Heart left ventricle (tissue), 16 donors: ENCODE measurements around the gene WNT16. TPM values are rescaled to one million over a fixed set of nuclear protein-coding genes. Genes with fewer than 3 reads are reported as not detected.

ENCODE experiments used
- ATAC-seq, 4 donors: fragments of 200-7000 bp; cut with Tn5 transposase; one replicate each; pipeline ENCODE4 v1.9.1; 2020 to 2022; ENCODE audit warnings: moderate library complexity in 4 of 4, mild to moderate bottlenecking in 3 of 4, moderate number of reproducible peaks in 1 of 4
- DNase-seq, 5 donors: peaks; one replicate each; pipeline ENCODE4 v3.0.0-alpha.2; 2020
- H3K27ac ChIP-seq, 12 donors: fragments of 200-600 bp; sonication (generic) in 4 of 12; one replicate each; pipeline versions ENCODE4 v1.5.0 to v1.8.0; 2016 to 2022; ENCODE audit warnings: mild to moderate bottlenecking in 2 of 12
- H3K27me3 ChIP-seq, 9 donors: fragments of 200-600 bp; sonication (generic) in 2 of 9; one replicate each; pipeline versions ENCODE4 v1.5.1 to v1.8.0; 2016 to 2022; ENCODE audit warnings: mild to moderate bottlenecking in 3 of 9
- H3K36me3 ChIP-seq, 9 donors: fragments of 200-600 bp; sonication (generic) in 2 of 9; one replicate each; pipeline versions ENCODE4 v1.5.0 to v1.8.0; 2018 to 2022; ENCODE audit warnings: mild to moderate bottlenecking in 2 of 9
- H3K4me1 ChIP-seq, 12 donors: fragments of 200-600 bp; sonication (generic) in 4 of 12; one replicate each; pipeline versions ENCODE4 v1.5.0 to v1.8.0; 2016 to 2022; ENCODE audit warnings: mild to moderate bottlenecking in 3 of 12
- H3K4me3 ChIP-seq, 12 donors: fragments of 200-600 bp; sonication (generic) in 4 of 12; one replicate each; pipeline versions ENCODE4 v1.5.0 to v1.8.0; 2017 to 2022; ENCODE audit warnings: mild to moderate bottlenecking in 9 of 12, moderate library complexity in 4 of 12
- H3K9me3 ChIP-seq, 12 donors: fragments of 200-600 bp; sonication (generic) in 4 of 12; one replicate each; pipeline versions ENCODE4 v1.5.0 to v1.8.0; 2016 to 2022; ENCODE audit warnings: mild to moderate bottlenecking in 1 of 12
- POLR2A ChIP-seq, 2 donors: fragments of 450-650 bp; IDR thresholded peaks; one replicate each; pipeline ENCODE4 v1.6.1; 2017; ENCODE audit warnings: antibody characterized with exemption in 2 of 2, mild to moderate bottlenecking in 2 of 2, moderate library complexity in 2 of 2
- WGBS, 4 donors: extraction: QIAGEN DNeasy Blood & Tissue Kit in 2 of 4; methylation state at CpG; one replicate each; pipeline versions ENCODE4 v1.1.5 to v1.1.7; 2013 to 2018; 5-methylcytosine and 5-hydroxymethylcytosine counted together
- intact Hi-C, 10 donors: fragments of 100-400 bp; cut with DNase I; formaldehyde crosslinking; loops; one replicate each; pipeline versions ENCODE4 v1.11.1 to v1.14.2; 2022
- polyA plus RNA-seq, 2 donors: library from polyadenylated mRNA; stranded (reverse); fragments of 200-250 nt; gene quantifications; one replicate each; pipeline ENCODE4 v1.2.3, GENCODE V29; 2013
- total RNA-seq, 9 donors: library from RNA; depleted of rRNA in 2 of 9; stranded (reverse); fragments of >200 nt in 2 of 9; fragmentation: NEBNext Ultra II Directional in 3 of 9; extraction: Animal tissue kit (Norgen Biotek cat#: 25700) in 3 of 9; gene quantifications; one replicate each; pipeline versions ENCODE4 v1.1.0 to v1.2.4, GENCODE V29; 2016 to 2023
- TF ChIP-seq, protein P1 (sequence below), 12 donors: fragments of 200-600 bp; sonication (generic) in 4 of 12; IDR thresholded peaks; one replicate each; pipeline versions ENCODE4 v1.5.0 to v1.8.0; 2018 to 2022; ENCODE audit warnings: antibody characterized with exemption in 12 of 12, mild to moderate bottlenecking in 5 of 12
- donor health status: ischemic (EF 13 %, LVEDD 7.1; RV severe dilation, severe dysfunction).
- donor health status: healthy with polysubstance abuse.
- donor health status: DM: no; HTN: yes; CAD: no.
- donor health status: DM: no; HTN: no; CAD: no.
- donor health status: ischemic (EF 25% LVEDD 6.9; RV normal size, moderate dysfunction).
- donor health status: ischemic (EF 25% LVEDD 5.7; RV mildly dilated, moderate dysfunction).
- donor health status: healthy.
- donor health status: DM: yes; HTN: yes; CAD: no.
- donor health status: ischemic (EF 35%, LVEDD 5.7; RV mildly dilated, moderate dysfunction).
- donor health status: nonischemic (EF 11% LVEDD 7.7; RV severe dilation, severe dysfunction).
- donor health status: DM: yes; HTN: yes; CAD: no.
- donor health status: PGD.
- donor health status: ischemic (EF 29% LVEDD 5.4; RV normal size, mild dysfunction).
- donor health status: nonischemic (EF 23%, LVEDD 6.1; RV moderate dilation, normal function).

WNT16 gene
- total and polyA plus RNA-seq, 11 donors = 0.19 TPM; not detected in 10

GRCh38 chr7:121300685-121301420, 27.9 kb upstream of the WNT16 start:
- 91 to 96% (median 94%) methylated on average over 2 of the region's 2 CpGs for WGBS, 4 donors
- ATAC-seq = no peak
- TF ChIP-seq POLR2A (IDR thresholded peaks at IDR 0.05) = no peak
- TF ChIP-seq, protein P1, sequence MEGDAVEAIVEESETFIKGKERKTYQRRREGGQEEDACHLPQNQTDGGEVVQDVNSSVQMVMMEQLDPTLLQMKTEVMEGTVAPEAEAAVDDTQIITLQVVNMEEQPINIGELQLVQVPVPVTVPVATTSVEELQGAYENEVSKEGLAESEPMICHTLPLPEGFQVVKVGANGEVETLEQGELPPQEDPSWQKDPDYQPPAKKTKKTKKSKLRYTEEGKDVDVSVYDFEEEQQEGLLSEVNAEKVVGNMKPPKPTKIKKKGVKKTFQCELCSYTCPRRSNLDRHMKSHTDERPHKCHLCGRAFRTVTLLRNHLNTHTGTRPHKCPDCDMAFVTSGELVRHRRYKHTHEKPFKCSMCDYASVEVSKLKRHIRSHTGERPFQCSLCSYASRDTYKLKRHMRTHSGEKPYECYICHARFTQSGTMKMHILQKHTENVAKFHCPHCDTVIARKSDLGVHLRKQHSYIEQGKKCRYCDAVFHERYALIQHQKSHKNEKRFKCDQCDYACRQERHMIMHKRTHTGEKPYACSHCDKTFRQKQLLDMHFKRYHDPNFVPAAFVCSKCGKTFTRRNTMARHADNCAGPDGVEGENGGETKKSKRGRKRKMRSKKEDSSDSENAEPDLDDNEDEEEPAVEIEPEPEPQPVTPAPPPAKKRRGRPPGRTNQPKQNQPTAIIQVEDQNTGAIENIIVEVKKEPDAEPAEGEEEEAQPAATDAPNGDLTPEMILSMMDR (IDR thresholded peaks at IDR 0.05) = no peak

DNA sequence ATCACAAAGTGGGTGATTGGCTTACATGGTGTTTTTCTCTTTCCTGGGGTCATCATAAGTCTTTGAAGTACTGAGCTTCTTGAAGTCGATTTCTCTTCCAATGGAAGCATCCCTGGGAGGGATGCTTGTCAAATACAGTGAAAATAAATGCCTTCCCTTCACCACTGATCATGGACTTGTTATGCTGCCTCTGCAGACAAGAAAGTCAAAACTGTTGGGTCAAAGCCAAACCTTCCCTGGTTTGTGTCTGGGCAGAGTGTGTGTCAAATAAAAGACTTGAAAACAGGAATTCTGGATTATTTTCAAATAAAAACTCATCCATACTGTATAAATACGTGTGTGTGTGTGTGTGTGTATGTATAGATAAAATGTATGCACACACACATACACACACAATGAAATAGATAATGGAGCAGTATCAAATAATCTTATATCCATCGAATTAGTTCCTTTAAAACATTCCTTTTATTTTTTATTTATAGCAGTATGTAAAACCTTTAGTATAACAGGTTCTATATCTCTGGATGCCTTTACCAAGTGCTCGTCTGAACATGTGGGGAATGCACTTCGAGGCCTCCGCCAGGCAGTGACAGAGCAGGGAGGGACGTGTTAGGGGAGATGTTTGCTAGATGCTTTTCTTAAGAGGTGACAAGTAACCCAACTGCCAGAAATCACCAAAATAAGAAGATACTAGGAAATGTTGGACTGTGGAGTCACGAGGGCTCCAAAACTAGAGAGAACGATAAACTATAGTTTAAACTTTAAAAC, 27.2 kb upstream of the WNT16 start:
- DNase-seq (no peak), ATAC-seq (no peak)
- intact Hi-C loops = no loop called here
- H3K9me3 ChIP-seq = no peaks in the 10 kb centered on the region
- H3K4me1 ChIP-seq = no peaks in the 10 kb centered on the region
- no peak overlapping the region for H3K27ac ChIP-seq
- peaks cover 0 to 8% (median 0%) of the 10 kb centered on the region in 9 donors for H3K36me3 ChIP-seq
- 79 to 87% (median 80%) methylated on average over 9 of the region's 9 CpGs for WGBS, 4 donors
- no peak overlapping the region for H3K4me3 ChIP-seq
- H3K27me3 ChIP-seq = no peaks in the 10 kb centered on the region
- TF ChIP-seq POLR2A (IDR thresholded peaks at IDR 0.05) = no peak
- TF ChIP-seq, protein P1 (IDR thresholded peaks at IDR 0.05) = no peak

More at GRCh38 chr7:121300685-121301420, 27.9 kb upstream of the WNT16 start:
- H3K9me3 ChIP-seq = no peaks in the 10 kb centered on the region
- intact Hi-C loops = no loop called here
- H3K36me3 ChIP-seq = peaks cover 0 to 16% (median 7%) of the 10 kb centered on the region in 9 donors
- no peak overlapping the region for H3K27ac ChIP-seq
- H3K27me3 ChIP-seq = no peaks in the 10 kb centered on the region
- H3K4me3 ChIP-seq = no peak overlapping the region
- DNase-seq = no peak
- no peaks in the 10 kb centered on the region for H3K4me1 ChIP-seq

DNA sequence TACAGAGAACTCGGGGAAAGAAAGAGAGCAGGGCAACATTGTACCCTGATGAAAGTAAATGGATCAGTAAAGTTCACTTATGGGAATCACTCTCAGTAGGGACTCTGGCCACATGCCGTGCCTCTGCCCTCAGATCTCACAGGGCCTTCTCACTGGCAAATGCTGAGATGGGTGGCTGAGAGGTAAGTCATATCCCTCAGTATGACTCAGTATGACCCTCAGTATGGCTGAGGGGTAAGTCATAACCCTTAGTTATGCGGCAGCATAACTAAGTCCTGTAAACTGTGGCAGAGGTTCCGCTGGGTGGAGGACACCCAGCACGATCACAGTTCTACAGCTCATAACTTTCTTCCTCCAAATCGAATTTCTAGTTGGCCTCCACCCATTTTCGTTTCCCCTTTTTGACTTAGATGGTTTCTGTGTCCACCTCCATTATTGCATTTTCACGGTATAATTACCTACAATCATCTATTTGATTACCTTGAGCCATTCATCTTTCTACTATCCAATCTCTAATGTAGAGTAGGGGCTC, 26.5 kb upstream of the WNT16 start:
- WGBS, 4 donors = 92 to 95% (median 93%) methylated on average over 8 of the region's 8 CpGs

More for the DNA sequence above, 26.5 kb upstream of the WNT16 start:
- intact Hi-C loops = no loop called here
- DNase-seq (no peak), ATAC-seq (no peak)
- no peaks in the 10 kb centered on the region for H3K9me3 ChIP-seq
- TF ChIP-seq, protein P1 (IDR thresholded peaks at IDR 0.05) = no peak
- TF ChIP-seq POLR2A (IDR thresholded peaks at IDR 0.05) = no peak
- peaks cover 0 to 4% (median 0%) of the 10 kb centered on the region in 9 donors for H3K36me3 ChIP-seq
- no peaks in the 10 kb centered on the region for H3K4me1 ChIP-seq
- no peak overlapping the region for H3K27ac ChIP-seq
- no peak overlapping the region for H3K4me3 ChIP-seq
- H3K27me3 ChIP-seq = no peaks in the 10 kb centered on the region
